ENCODE results near the gene PAK1IP1.

GRCh38 chr6:10743515-10743914 lies 48.7 kb downstream of the PAK1IP1 start:
- TF ChIP-seq POLR2A (IDR thresholded peaks at IDR 0.05; ENCODE audit: low read length) (no peak), GATA1 (IDR thresholded peaks at IDR 0.05; ENCODE audit: low read depth, low read length) (no peak)

Measured in erythroblast (primary cell).